ENCODE measurements around the gene RNU6-9.

RNU6-9 gene

GRCh38 chr19:899336-900042 is 6.2 kb downstream of the RNU6-9 start:
- DNase-seq, result no peak

GRCh38 chr19:900043-900301 is 6.7 kb downstream of the RNU6-9 start:
- no peak for DNase-seq

DNA sequence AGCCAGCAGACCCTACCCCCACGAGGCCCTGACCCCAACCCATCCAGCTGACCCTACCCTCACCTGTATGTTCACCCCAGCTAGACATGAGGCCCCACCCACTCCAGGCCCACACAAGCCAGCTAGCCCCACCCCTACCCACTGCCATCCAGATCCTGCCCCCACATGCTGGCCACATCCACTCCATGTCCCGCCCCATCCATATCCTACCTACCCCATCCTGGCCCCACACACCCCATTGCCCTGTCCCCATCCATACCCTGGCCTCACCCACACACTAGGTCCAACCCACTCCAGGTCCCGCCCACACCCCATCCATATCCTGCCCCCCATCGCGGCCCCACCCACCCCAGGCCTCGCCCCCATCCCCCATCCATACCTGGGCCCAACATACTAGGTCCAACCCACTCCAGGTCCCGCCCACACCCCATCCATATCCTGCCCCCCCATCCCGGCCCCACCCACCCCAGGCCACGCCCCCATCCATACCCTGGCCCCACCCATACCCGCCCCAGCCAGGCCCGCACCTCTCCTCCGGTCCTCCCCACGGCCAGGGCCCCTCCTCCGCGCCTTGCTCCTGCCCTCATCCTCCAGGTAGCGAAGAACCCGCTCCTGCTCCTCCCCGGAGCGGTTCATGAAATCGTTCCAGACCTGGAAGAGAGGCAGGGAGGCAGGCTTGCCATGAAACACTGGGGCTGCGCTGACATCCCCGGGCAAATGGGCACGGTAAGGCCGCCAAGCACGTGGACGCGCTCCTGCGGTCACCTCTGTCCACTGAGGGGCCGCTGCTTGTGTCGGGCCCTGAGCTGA is 7.2 kb downstream of the RNU6-9 start:
- no peak for DNase-seq

DNA sequence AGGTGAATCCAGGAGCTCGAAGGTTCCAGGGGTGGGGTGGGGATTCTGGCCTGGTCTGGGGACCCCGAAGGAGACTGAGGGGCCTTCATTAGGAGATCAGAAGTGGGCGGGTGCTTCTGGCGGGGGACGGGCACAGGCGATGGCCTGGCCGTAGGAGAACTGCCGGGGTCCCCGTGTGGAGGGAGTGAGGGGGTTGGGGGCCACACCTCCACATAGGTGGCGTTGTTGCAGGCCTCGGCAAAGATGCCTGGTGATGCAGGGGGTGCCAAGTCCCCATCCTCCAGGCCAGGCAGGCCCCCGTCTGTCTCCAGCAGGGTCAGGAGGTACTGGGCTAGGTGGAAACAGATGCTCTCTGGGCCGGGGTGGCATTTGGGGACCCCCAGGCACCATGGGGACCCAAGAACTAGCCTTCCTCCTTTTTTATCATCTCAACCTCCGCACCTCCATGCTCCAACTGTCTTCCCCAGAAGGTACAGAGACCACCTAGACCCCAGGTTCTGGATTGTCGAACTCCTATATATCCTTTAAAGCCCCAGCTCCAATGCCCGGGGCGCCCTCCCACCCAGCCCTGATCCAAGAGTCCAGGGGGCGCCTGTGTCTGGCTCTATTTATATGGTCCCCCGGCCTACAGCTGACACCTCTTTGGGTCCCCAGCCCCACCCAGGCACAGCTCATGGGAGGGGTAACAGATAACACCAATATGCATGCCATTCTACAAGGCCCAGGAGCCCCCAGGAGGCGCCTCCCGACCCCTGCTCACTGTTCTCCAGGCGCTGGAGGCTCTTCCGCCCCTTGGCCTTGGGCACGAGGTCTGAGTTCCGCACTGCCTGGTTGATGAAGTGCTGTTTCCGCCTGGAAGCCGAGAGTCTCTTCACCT is 8.2 kb downstream of the RNU6-9 start:
- DNase-seq, result no peak

DNA sequence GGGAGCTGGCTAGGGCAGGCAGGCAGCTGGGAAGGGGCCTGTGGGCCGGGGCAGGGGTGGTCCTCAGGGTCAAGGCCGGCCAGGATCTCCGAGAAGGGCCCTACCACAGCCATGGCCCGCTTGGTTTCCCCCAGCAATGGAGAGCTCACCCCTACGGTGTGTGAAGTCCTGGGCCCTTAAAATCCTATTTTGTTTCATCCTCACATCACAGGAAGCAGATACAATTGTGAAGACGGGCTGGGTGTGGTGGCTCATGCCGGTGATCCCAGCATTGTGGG is 8.7 kb downstream of the RNU6-9 start:
- no peak for DNase-seq

- no peak for DNase-seq
Measured at GRCh38 chr19:902446-903226, 9.4 kb downstream of the RNU6-9 start.

GRCh38 chr19:903266-903797 is 10.0 kb downstream of the RNU6-9 start:
- DNase-seq, result peak; percentile 85

- no peak for DNase-seq
Measured at GRCh38 chr19:904545-904944, 11.3 kb downstream of the RNU6-9 start.

- no peak for DNase-seq
Measured at GRCh38 chr19:906480-906879, 13.2 kb downstream of the RNU6-9 start.

GRCh38 chr19:907183-907853 is 14.0 kb downstream of the RNU6-9 start:
- no peak for DNase-seq

DNA sequence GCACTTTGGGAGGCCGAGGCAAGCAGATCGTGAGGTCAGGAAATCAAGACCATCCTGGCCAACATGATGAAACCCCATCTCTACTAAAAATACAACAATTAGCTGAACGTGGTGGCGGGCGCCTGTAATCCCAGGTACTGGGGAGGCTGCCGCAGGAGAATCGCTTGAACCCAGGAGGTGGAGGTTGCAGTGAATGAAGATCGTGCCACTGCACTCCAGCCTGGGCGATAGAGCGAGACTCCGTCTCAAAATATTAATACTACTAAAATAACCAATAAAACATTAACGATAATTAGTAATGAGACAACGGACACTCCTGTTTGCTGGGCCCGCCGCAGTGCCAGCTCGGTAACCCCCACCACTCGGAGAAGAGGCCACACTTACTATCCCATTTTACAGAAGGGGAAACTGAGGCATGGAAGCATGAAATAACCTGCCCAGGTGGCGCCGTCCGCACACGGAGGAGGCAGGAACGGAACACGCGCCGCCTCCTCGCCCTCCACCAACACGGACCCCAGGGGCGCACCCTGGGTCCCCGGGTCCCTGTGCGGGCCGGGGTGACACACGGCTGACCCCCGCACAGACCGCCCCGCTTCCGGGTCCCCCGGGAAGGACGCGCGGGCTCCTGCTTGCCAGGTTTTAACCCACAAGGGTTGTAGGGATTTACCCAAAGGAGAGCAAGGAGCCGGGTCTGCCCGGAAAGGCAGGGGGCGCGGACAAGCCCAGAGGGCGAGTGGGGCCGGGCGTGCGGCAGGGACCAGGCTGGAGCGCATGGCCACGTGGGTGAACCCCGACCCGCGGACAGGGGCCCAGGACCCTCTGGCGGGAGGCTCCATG is 18.1 kb downstream of the RNU6-9 start:
- no peak for DNase-seq

GRCh38 chr19:912181-913079 is 19.1 kb downstream of the RNU6-9 start:
- DNase-seq, result no peak

- peak; percentile 40 for DNase-seq
Measured at GRCh38 chr19:913080-913748, 19.9 kb downstream of the RNU6-9 start, which contains the start of gene R3HDM4. Gene R3HDM4 (minus strand): TSS chr19:913219. CDS start chr19:913157, 62 bp downstream.

GRCh38 chr19:916645-917322 is 23.5 kb downstream of the RNU6-9 start:
- DNase-seq, result peak; percentile 36

- DNase-seq, result peak; percentile 79
Measured at GRCh38 chr19:917323-918151, 24.3 kb downstream of the RNU6-9 start, which contains the start of gene KISS1R. Gene KISS1R (plus strand): TSS chr19:917333. CDS start chr19:917503, 170 bp downstream.

DNA sequence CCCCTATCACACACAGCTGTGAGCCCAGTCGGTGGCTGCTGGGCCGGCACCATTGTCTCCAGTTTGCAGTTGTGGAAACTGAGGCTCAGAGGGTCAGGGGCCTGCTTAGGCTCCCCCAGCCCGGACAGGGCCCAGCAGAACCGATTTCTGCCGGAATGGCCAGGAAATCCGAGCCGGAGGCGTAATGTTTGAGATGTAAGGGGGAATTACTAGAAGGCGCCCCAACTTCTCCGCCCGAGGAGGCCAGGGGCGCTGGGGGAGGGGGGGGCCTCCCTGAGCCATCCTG is 24.8 kb downstream of the RNU6-9 start:
- no peak for DNase-seq

DNA sequence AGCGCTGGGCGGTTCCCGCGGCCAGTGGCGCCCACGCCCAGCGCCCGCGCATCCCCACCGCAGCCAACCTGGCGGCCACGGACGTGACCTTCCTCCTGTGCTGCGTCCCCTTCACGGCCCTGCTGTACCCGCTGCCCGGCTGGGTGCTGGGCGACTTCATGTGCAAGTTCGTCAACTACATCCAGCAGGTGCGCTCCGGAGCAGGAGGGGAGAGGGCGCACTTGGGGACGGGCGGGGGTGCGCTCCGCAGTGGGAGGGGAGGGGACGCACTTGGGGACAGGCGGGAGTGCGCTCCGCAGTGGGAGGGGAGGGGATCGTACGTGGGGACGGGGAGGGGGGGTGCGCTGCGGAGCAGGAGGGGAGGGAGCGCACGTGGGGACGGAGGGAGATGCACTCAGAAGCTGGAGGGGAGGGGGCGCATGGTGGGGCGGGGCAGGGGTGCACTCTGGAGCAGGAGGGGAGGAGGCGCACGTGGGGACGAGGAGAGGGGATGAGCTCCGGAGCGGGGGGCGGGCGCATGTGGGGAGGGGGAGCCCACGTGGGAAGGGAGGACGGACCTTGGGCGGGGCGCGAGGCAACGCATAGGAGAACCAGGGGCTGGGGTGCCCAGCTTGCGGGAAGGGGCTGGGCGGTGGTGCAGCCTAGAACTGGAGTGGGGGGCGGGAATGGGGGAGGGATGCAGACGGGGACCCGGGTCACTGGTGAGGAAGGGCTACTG is 25.4 kb downstream of the RNU6-9 start:
- peak; percentile 74 for DNase-seq
